K562 (cell line): Measurements from ENCODE around the gene ADM5. TPM values are rescaled to one million over a fixed set of nuclear protein-coding genes. Genes with fewer than 3 reads are reported as not detected.

Experiments
- CEBPB ChIP-seq: fragments of 450-650 bp; IDR thresholded peaks from 2 replicates; pipeline ENCODE4 v1.6.1; 2016; ENCODE audit warnings: missing genetic modification characterization, missing compliant biosample characterization
- CREB3 ChIP-seq: fragments of 450-650 bp; conservative IDR thresholded peaks from 2 replicates; pipeline ENCODE4 v1.6.1; 2016; ENCODE audit warnings: missing genetic modification characterization, low read depth, mild to moderate bottlenecking, missing compliant biosample characterization, moderate library complexity
- CREB3L1 ChIP-seq: fragments of 450-650 bp; IDR thresholded peaks from 2 replicates; pipeline ENCODE4 v1.6.1; 2014; ENCODE audit warnings: low read depth, mild to moderate bottlenecking, moderate library complexity, borderline replicate concordance
- FOXJ3 ChIP-seq: sonication (generic); formaldehyde crosslinking; IDR thresholded peaks from 2 replicates; pipeline ENCODE4 v1.4.0; 2020; ENCODE audit warnings: mild to moderate bottlenecking, missing genetic modification reagents
- FOXK1 ChIP-seq: sonication (generic); formaldehyde crosslinking; IDR thresholded peaks from 2 replicates; pipeline ENCODE4 v1.8.0; 2022; ENCODE audit warnings: missing genetic modification reagents, mild to moderate bottlenecking, borderline replicate concordance
- MBD2 ChIP-seq: sonication (generic); IDR thresholded peaks from 2 replicates; pipeline ENCODE4 v1.6.1; 2016; ENCODE audit warnings: low read depth, borderline replicate concordance
- MNT ChIP-seq, 2 experiments: fragments of 450-650 bp; conservative IDR thresholded peaks; 2 replicates each; pipeline ENCODE4 v1.6.1; 2017; ENCODE audit warnings: mild to moderate bottlenecking in 2 of 2, moderate library complexity in 2 of 2
- PHB ChIP-seq: fragments of 250-450 bp; sonication (Bioruptor Pico); IDR thresholded peaks from 2 replicates; pipeline ENCODE4 v1.5.0; 2021
- RNF219 ChIP-seq: fragments of 250-450 bp; sonication (Bioruptor Pico); IDR thresholded peaks from 2 replicates; pipeline ENCODE4 v1.5.0; 2022; ENCODE audit warnings: mild to moderate bottlenecking
- RUNX1 ChIP-seq: sonication (generic); IDR thresholded peaks from 2 replicates; pipeline ENCODE4 v1.6.1; 2016; ENCODE audit warnings: antibody characterized with exemption, low read depth
- SMAD4 ChIP-seq: fragments of 250-450 bp; sonication (Bioruptor Pico); conservative IDR thresholded peaks from 2 replicates; pipeline ENCODE4 v1.8.0; 2021; ENCODE audit warnings: inconsistent platforms, mild to moderate bottlenecking, moderate library complexity
- SRF ChIP-seq, 2 experiments: fragments of 250-450, 450-650 bp in 1 of 2; sonication (Bioruptor Pico) in 1 of 2; sonication (generic) in 1 of 2; formaldehyde crosslinking; IDR thresholded peaks; 2 replicates each; pipeline versions ENCODE4 v1.5.0 to v1.5.1; 2020 to 2022; ENCODE audit warnings: mild to moderate bottlenecking in 1 of 2, missing genetic modification reagents in 1 of 2
- SRSF7 ChIP-seq: fragments of 200-400 bp; formaldehyde crosslinking; optimal IDR thresholded peaks from 2 replicates; pipeline ENCODE3; 2017; ENCODE audit warnings: mild to moderate bottlenecking, low read depth, low read length
- THAP12 ChIP-seq: fragments of 250-450 bp; sonication (Bioruptor Pico); IDR thresholded peaks from 2 replicates; pipeline ENCODE4 v1.9.0; 2021; ENCODE audit warnings: mild to moderate bottlenecking, inconsistent platforms
- ZNF165 ChIP-seq: fragments of 250-450 bp; sonication (Bioruptor Pico); IDR thresholded peaks from 2 replicates; pipeline ENCODE4 v1.4.0; 2020; ENCODE audit warnings: borderline replicate concordance
- ZNF274 ChIP-seq: IDR thresholded peaks from 2 replicates; pipeline ENCODE4 v1.6.1; 2011; ENCODE audit warnings: low read depth, mild to moderate bottlenecking, low read length, moderate library complexity, borderline replicate concordance
- polyA plus RNA-seq, 8 experiments: library from polyadenylated mRNA; depleted of rRNA in 4 of 8; stranded (reverse) in 5 of 8; unstranded in 3 of 8; fragments of >200 nt; fragmentation: Nextera tagmentation in 2 of 8; fragmentation: Illumina TruSeq in 1 of 8; extraction: Ambion mirVana in 2 of 8; extraction: Trizol in 1 of 8; gene quantifications; 2 replicates each; pipeline versions ENCODE4 v1.2.1 to v1.2.3, GENCODE V29; 2011 to 2014; ENCODE audit warnings: inconsistent platforms in 1 of 8, missing spikeins in 1 of 8
- total RNA-seq, 7 experiments: library from RNA; depleted of rRNA in 6 of 7; stranded (reverse); fragments of >200 nt in 6 of 7; fragmentation: Illumina TruSeq in 2 of 7; extraction: Trizol in 2 of 7; gene quantifications; 2 replicates each; pipeline versions ENCODE4 v1.2.1 to v1.2.3, GENCODE V29; 2011 to 2021; ENCODE audit warnings: low replicate concordance in 1 of 7

ADM5 gene
- total and polyA plus RNA-seq, 9 of the 15 experiments (the other 6 are each of a cell fraction or from before 2014, with no cell fraction given): 0.13 to 8.4 (median 2.0) TPM; not detected in 1

- no peak for TF ChIP-seq CREB3
- no peak for TF ChIP-seq PHB
- TF ChIP-seq SRF (CRISPR knock-in tag; IDR thresholded peaks at IDR 0.05): 0 out of 4 replicates have a peak, but pooled peaks of 1 of the 2 experiments have one; percentile 3
- TF ChIP-seq MNT (conservative IDR thresholded peaks at IDR 0.05): peak; percentile 100
- TF ChIP-seq ZNF165 (CRISPR knock-in tag): no peak
- no peak for TF ChIP-seq MBD2
- TF ChIP-seq RNF219 (CRISPR knock-in tag): no peak
- no peak for TF ChIP-seq FOXJ3 (CRISPR knock-in tag)
- no peak for TF ChIP-seq RUNX1
- TF ChIP-seq THAP12 (CRISPR knock-in tag): peak; percentile 91
- TF ChIP-seq CEBPB: 0 out of 2 replicates have a peak, but pooled peaks have one; percentile 3
- peak; percentile 82 for TF ChIP-seq CREB3L1
- no peak for TF ChIP-seq FOXK1 (CRISPR knock-in tag)
- TF ChIP-seq ZNF274: no peak
- peak; percentile 47 for TF ChIP-seq SMAD4 (CRISPR knock-in tag)
- no peak for TF ChIP-seq SRSF7
These were observed 12.0 kb upstream of the ADM5 start, which contains the start of gene PRMT1 (continued) for GRCh38 chr19:49677231-49677900.
